ENCODE measurements around the gene AP3D1.
A peak's percentile ranks its signal among the peaks of the same experiment; 100 is the strongest.

The AP3D1 gene

GRCh38 chr19:2079865-2080301 lies 71.5 kb downstream of the AP3D1 start:
- Histone ChIP-seq H3K4me3 (ENCODE audit: low read length) (no peak overlapping the region), H3K27me3 (ENCODE audit: control insufficient read depth, insufficient read depth, low read length) (no peaks in the 10 kb centered on the region), H3K36me3 (ENCODE audit: control insufficient read depth, insufficient read depth, low read length) (peaks cover 4% of the 10 kb centered on the region), H3K9ac (ENCODE audit: low read length) (no peak overlapping the region), H3K4me1 (ENCODE audit: control insufficient read depth, insufficient read depth, low read length) (no peaks in the 10 kb centered on the region), H3K9me3 (ENCODE audit: control insufficient read depth, low read length) (no peaks in the 10 kb centered on the region)

- no peaks in the 10 kb centered on the region for H3K4me1 ChIP-seq (ENCODE audit: control insufficient read depth, insufficient read depth, low read length)
- H3K9ac ChIP-seq (ENCODE audit: low read length), result no peak overlapping the region
- H3K9me3 ChIP-seq (ENCODE audit: control insufficient read depth, low read length), result no peaks in the 10 kb centered on the region
- no peaks in the 10 kb centered on the region for H3K27me3 ChIP-seq (ENCODE audit: control insufficient read depth, insufficient read depth, low read length)
- H3K4me3 ChIP-seq (ENCODE audit: low read length), result no peak overlapping the region
- peaks cover 4% of the 10 kb centered on the region for H3K36me3 ChIP-seq (ENCODE audit: control insufficient read depth, insufficient read depth, low read length)
Measured at GRCh38 chr19:2079076-2079864, 72.1 kb downstream of the AP3D1 start.

- H3K9me3 ChIP-seq (ENCODE audit: control insufficient read depth, low read length), result no peaks in the 10 kb centered on the region
- H3K36me3 ChIP-seq (ENCODE audit: control insufficient read depth, insufficient read depth, low read length), result peaks cover 4% of the 10 kb centered on the region
- no peaks in the 10 kb centered on the region for H3K4me1 ChIP-seq (ENCODE audit: control insufficient read depth, insufficient read depth, low read length)
- H3K4me3 ChIP-seq (ENCODE audit: low read length), result no peak overlapping the region
- no peaks in the 10 kb centered on the region for H3K27me3 ChIP-seq (ENCODE audit: control insufficient read depth, insufficient read depth, low read length)
- H3K9ac ChIP-seq (ENCODE audit: low read length), result no peak overlapping the region
Measured at GRCh38 chr19:2077833-2078619, 73.3 kb downstream of the AP3D1 start.

GRCh38 chr19:2077398-2077797 lies 74.0 kb downstream of the AP3D1 start:
- Histone ChIP-seq H3K36me3 (ENCODE audit: control insufficient read depth, insufficient read depth, low read length) (peaks cover 4% of the 10 kb centered on the region), H3K9ac (ENCODE audit: low read length) (no peak overlapping the region), H3K4me1 (ENCODE audit: control insufficient read depth, insufficient read depth, low read length) (no peaks in the 10 kb centered on the region), H3K27me3 (ENCODE audit: control insufficient read depth, insufficient read depth, low read length) (no peaks in the 10 kb centered on the region), H3K9me3 (ENCODE audit: control insufficient read depth, low read length) (no peaks in the 10 kb centered on the region), H3K4me3 (ENCODE audit: low read length) (no peak overlapping the region)

- H3K9me3 ChIP-seq (ENCODE audit: control insufficient read depth, low read length), result no peaks in the 10 kb centered on the region
- no peak overlapping the region for H3K9ac ChIP-seq (ENCODE audit: low read length)
- peaks cover 4% of the 10 kb centered on the region for H3K36me3 ChIP-seq (ENCODE audit: control insufficient read depth, insufficient read depth, low read length)
- no peaks in the 10 kb centered on the region for H3K27me3 ChIP-seq (ENCODE audit: control insufficient read depth, insufficient read depth, low read length)
- no peaks in the 10 kb centered on the region for H3K4me1 ChIP-seq (ENCODE audit: control insufficient read depth, insufficient read depth, low read length)
- no peak overlapping the region for H3K4me3 ChIP-seq (ENCODE audit: low read length)
Measured at GRCh38 chr19:2076526-2076944, 74.8 kb downstream of the AP3D1 start.

- H3K4me3 ChIP-seq (ENCODE audit: low read length), result no peak overlapping the region
- H3K4me1 ChIP-seq (ENCODE audit: control insufficient read depth, insufficient read depth, low read length), result peaks cover 9% of the 10 kb centered on the region
- no peak overlapping the region for H3K9ac ChIP-seq (ENCODE audit: low read length)
- H3K9me3 ChIP-seq (ENCODE audit: control insufficient read depth, low read length), result no peaks in the 10 kb centered on the region
- H3K36me3 ChIP-seq (ENCODE audit: control insufficient read depth, insufficient read depth, low read length), result peaks cover 4% of the 10 kb centered on the region
- no peaks in the 10 kb centered on the region for H3K27me3 ChIP-seq (ENCODE audit: control insufficient read depth, insufficient read depth, low read length)
Measured at GRCh38 chr19:2072757-2073551, 78.4 kb downstream of the AP3D1 start.

- Histone ChIP-seq H3K9ac (ENCODE audit: low read length) (no peak overlapping the region), H3K36me3 (ENCODE audit: control insufficient read depth, insufficient read depth, low read length) (peaks cover 4% of the 10 kb centered on the region), H3K4me3 (ENCODE audit: low read length) (no peak overlapping the region), H3K9me3 (ENCODE audit: control insufficient read depth, low read length) (no peaks in the 10 kb centered on the region), H3K27me3 (ENCODE audit: control insufficient read depth, insufficient read depth, low read length) (no peaks in the 10 kb centered on the region), H3K4me1 (ENCODE audit: control insufficient read depth, insufficient read depth, low read length) (peaks cover 9% of the 10 kb centered on the region)
Measured at GRCh38 chr19:2070986-2071673, 80.2 kb downstream of the AP3D1 start.

GRCh38 chr19:2070436-2070827 lies 80.9 kb downstream of the AP3D1 start:
- Histone ChIP-seq H3K36me3 (ENCODE audit: control insufficient read depth, insufficient read depth, low read length) (peaks cover 4% of the 10 kb centered on the region), H3K4me3 (ENCODE audit: low read length) (no peak overlapping the region), H3K4me1 (ENCODE audit: control insufficient read depth, insufficient read depth, low read length) (peaks cover 11% of the 10 kb centered on the region), H3K27me3 (ENCODE audit: control insufficient read depth, insufficient read depth, low read length) (no peaks in the 10 kb centered on the region), H3K9ac (ENCODE audit: low read length) (no peak overlapping the region), H3K9me3 (ENCODE audit: control insufficient read depth, low read length) (no peaks in the 10 kb centered on the region)

- peak overlapping the region; percentile 14 for H3K9ac ChIP-seq (ENCODE audit: low read length)
- H3K4me3 ChIP-seq (ENCODE audit: low read length), result no peak overlapping the region
- peaks cover 53% of the 10 kb centered on the region for H3K4me1 ChIP-seq (ENCODE audit: control insufficient read depth, insufficient read depth, low read length)
Measured at GRCh38 chr19:2064788-2065524, 86.4 kb downstream of the AP3D1 start.

GRCh38 chr19:2064395-2064787 lies 87.0 kb downstream of the AP3D1 start:
- H3K4me1 ChIP-seq (ENCODE audit: control insufficient read depth, insufficient read depth, low read length), result peaks cover 53% of the 10 kb centered on the region
- no peaks in the 10 kb centered on the region for H3K9me3 ChIP-seq (ENCODE audit: control insufficient read depth, low read length)
- H3K36me3 ChIP-seq (ENCODE audit: control insufficient read depth, insufficient read depth, low read length), result no peaks in the 10 kb centered on the region
- peak overlapping the region; percentile 14 for H3K9ac ChIP-seq (ENCODE audit: low read length)
- no peak overlapping the region for H3K4me3 ChIP-seq (ENCODE audit: low read length)
- H3K27me3 ChIP-seq (ENCODE audit: control insufficient read depth, insufficient read depth, low read length), result no peaks in the 10 kb centered on the region

More at GRCh38 chr19:2064788-2065524, 86.4 kb downstream of the AP3D1 start:
- H3K27me3 ChIP-seq (ENCODE audit: control insufficient read depth, insufficient read depth, low read length), result no peaks in the 10 kb centered on the region
- H3K9me3 ChIP-seq (ENCODE audit: control insufficient read depth, low read length), result no peaks in the 10 kb centered on the region
- H3K36me3 ChIP-seq (ENCODE audit: control insufficient read depth, insufficient read depth, low read length), result no peaks in the 10 kb centered on the region

- H3K4me1 ChIP-seq (ENCODE audit: control insufficient read depth, insufficient read depth, low read length), result peaks cover 55% of the 10 kb centered on the region
- no peak overlapping the region for H3K9ac ChIP-seq (ENCODE audit: low read length)
- no peaks in the 10 kb centered on the region for H3K36me3 ChIP-seq (ENCODE audit: control insufficient read depth, insufficient read depth, low read length)
- no peak overlapping the region for H3K4me3 ChIP-seq (ENCODE audit: low read length)
- H3K27me3 ChIP-seq (ENCODE audit: control insufficient read depth, insufficient read depth, low read length), result no peaks in the 10 kb centered on the region
- no peaks in the 10 kb centered on the region for H3K9me3 ChIP-seq (ENCODE audit: control insufficient read depth, low read length)
Measured at GRCh38 chr19:2063824-2064223, 87.5 kb downstream of the AP3D1 start.

Measured in mucosa of stomach (tissue), 1 donor.